Retina (tissue), 1 donor: ENCODE results near the gene ART3.

Experiments used
- DNase-seq: peaks from one replicate; pipeline ENCODE4 v3.0.0-alpha.2; 2016

The ART3 gene

DNA sequence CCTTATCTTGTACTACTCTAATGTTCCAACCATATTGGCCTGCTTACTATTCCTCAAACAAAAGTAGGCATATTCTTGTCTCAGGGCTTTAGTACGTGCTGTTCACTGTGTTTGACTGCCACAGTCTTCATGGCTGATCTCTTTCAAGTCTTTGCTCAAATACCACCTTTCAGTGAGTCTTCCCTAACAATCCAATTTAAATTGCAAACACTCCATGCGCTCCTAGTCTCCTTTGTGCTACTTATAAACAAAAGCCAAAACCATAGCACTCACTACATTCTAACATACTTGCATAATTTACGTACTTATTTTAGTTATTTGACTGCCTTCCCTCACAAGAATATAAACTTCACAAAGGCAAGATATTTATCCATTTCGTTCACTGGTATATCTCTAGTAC, 1.7 kb upstream of the ART3 start:
- DNase-seq: no peak

DNA sequence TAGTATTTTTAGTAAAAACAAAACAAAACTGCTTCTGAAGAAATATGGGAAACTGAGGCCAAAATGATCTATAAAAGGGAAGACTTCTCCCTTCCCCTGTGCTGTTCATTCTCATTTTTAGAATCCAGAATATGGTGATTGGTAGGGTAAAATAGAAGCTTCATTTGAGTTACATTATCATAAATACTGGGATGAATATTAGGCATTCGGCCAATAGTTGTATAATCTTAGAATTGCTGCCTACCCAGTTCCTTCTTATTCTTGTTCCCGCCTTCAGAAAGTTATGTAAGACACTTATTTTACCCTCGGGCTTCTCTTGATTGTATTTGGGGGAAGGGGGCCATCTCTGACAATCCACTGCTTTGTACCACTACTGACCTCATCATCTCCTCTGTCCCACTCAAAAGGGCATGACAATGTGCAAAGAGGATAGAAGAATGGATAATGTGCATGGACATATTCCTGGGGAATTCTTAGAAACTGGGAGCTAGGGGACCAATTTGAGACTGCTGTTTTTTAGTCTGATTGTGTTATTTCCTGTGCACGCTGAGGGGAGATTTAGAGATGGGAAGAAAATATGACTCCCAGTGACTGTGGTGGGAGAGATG, 588 bp downstream of the ART3 start:
- DNase-seq: no peak

DNA sequence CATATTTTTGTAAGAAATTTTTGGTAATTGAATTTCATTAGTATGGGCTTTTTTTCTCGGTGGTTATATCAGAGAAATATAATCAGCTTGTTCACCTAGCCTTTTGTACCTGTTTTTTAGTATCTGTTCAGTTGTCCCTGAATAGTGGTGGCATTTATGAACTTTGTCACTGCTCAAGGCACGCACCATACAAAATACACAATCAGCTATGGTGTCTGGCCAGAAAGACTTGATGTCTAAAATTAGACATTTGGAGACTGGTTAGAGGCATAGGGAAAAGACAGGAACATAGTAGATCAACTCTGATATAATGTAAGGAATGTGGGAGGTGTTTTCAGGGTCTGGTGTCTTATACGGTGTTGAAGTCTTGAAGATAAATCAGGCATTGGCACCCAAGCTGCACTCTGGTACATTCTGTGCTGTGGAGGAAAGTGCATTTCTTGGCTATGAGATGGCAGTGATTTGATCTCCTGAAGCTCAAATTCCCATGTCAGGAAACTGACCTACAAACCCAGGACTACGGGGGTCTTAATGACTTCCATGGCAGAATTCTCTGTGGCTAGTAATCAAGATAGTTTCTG, 3.6 kb downstream of the ART3 start:
- DNase-seq: no peak

DNA sequence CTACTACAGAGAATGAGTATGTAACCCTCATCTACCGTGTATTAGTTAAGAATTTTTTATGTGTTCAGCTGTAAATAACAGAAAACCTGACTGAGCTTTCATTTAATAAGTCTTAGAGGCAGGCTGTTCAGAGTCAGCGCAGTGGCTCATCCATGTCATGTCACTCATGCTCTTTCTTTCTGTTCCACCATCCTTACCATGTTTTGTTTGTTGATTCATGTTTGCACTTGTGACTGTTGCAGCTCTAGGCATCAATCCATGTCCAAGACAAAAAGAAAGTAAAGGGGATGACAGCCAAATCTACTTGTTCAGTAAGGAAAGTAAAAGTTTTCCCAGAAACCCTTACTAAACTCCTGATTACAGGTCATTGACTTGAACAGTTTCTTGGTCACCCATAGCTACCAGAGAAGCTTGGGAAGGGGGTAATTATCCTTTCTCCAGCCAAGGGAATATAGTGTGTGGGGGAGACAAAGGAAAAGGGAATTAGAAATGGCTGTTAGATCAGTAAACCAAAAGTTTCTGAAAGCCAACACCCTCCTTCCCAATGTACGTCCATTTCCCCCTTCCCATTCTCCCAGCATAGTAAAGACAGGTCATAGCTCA, 9.0 kb downstream of the ART3 start:
- no peak for DNase-seq

DNA sequence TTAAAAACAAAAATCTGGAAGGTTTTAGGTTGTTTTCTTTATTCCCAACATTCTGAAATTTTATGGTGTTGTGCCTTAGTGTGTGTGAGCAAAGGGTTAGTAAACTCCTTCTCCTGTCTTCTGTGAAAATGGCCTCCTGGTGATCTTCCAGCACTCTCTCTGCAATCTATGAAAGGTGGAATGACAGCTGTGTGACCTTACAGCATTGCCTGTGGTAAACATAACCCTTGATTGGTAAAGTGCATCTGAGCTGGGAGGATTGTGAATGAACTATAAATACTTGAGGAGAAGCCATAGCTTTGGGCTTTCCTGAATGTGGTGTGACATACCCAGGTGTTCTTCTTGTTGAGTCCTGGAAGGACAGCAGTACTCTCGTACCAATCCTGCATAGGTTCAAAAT, 10.0 kb downstream of the ART3 start:
- no peak for DNase-seq

DNA sequence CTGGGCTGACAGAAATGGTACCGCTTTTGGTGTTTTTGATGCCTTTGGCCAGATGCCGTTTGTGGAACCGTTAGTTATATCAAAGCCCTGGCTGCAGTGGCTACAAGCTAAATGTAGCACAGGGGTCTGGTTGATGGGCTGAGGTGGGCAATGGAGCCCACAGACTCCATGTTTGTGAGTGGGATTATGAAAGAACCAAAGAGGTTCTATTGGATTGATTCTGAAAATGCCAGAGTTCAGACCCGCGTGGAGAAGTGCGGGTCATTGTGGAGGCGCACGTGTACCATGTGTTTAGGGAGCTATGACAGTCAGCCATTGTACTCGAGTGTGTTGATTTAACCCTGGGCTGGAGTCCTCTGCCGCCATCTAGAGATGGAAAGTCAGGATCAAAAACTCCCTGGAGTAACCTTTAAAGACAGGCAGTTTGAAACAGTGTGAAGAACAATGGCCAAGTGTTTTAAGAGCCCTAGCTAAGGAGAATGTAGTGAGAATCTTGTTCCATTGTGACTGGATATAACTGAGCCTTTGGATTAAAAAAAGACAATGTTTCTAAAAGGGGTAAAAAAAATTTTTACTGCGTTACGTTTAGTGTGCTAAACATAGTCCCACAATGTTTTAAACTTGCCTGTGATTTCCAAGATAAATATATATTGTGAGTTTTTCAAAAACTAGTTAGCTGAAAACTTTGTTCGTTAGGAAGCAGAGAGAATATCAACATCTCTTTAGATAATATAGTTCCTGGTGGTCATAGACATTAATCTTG, 12.7 kb downstream of the ART3 start:
- peak; percentile 70 for DNase-seq

DNA sequence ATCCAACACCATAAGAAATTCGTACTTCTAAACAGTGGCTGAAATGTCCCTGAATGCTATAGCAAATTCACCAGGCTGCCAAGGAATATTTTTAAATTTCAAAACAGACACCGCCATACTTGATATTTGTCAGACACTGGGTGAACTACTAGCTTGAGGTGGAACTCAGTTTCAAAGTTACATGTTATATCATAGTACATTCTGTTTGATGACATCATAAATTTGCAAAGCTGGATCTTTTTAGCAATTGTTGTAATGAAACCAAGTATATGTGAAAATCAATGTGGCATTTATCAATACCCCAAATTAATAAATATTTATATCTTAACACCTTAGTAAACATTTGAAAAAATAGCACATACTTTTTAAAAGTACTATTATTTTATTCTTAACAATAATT, 14.2 kb downstream of the ART3 start:
- no peak for DNase-seq

DNA sequence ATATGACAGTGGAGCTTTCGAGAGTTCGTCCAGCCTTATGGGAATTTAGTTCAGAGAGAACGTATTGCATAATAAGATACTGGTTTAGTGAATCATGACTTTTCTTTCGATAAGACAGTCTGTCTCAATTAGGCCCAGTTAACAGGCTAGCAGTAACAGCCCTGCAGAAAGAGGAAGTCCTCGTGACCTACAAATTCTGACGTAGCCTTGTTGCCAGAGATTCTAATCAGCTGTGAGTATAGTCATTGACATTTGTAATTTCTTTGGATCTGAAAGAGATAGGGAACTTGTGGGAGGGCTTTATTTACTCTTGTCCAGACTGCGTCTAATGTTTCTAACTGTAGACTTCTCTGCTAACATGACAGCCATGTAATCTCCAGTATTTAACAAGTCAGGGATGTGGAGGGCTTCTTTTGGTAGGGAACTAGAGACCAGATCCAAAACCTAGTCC, 15.8 kb downstream of the ART3 start:
- no peak for DNase-seq

DNA sequence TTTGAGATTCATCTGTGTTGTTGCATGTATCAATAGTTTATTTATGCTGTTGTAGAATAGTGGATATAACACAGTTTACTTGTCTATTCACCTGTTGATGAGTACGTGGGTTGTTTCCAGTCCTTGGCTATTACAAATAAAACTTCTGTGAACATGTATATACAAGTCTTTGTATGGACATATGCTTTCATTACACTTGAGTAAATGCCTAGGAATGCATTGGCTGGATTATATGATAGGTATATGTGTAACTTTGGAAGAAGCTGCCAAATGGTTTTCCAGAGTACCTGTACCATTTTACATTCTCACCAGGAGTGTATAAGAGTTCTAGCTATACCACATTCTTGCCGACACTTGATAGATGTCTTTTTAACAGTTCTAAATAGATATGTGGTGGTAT, 16.5 kb downstream of the ART3 start:
- DNase-seq: no peak

DNA sequence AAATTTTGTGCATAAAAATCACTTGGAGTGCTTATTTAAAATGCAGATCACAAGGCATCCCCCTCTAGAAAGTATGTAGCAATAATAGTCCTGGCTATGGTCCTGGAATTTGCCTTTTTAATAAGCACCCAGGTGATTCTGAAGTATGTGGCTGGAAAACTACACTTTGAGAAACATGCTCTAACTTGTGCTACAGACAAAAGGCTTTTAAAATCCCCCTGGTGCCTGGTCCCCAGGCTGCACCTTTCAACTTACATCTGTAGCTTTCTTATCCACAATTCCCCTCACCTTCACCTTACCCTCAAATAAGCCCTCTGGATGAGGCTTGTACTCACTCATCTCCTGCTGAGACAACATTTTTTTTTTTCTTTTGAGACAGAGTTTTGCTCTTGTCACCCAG, 21.1 kb downstream of the ART3 start:
- DNase-seq: no peak

DNA sequence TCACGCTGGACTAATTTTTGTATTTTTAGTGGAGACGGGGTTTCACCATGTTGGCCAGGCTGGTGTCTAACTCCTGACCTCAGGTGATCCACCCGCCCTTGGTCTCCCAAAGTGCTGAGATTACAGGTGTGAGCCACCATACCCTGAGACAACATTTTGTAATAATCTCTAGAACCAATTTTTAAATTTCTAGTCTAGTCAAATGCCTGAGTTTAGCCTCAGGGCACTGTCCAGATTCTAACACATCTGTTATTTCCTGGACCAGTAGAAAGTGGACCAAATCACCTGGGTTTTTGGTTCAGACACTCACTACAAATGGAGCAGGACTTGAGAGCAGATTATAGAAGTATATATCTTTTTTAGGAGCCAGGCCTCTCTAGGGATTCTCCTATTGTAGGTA, 21.6 kb downstream of the ART3 start:
- no peak for DNase-seq

DNA sequence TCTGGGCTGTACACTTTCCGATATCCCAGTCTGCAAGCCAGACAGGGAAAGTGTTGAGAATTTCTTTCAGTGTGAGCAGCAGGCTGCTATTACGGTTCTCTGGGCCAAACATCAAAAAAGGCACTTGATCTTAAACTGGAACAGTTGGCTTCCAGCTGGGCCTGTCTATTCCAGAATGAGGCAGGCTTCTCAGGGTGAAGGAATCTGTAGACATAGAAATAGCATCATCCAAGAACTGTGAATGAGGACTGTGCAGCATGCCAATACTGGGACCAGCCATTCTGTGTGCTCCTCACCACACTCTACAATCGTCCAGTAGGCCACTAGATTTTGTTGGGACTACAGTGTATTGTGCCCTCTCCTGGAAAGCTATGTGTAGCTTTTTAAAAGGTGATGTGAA, 31.1 kb downstream of the ART3 start:
- no peak for DNase-seq

DNA sequence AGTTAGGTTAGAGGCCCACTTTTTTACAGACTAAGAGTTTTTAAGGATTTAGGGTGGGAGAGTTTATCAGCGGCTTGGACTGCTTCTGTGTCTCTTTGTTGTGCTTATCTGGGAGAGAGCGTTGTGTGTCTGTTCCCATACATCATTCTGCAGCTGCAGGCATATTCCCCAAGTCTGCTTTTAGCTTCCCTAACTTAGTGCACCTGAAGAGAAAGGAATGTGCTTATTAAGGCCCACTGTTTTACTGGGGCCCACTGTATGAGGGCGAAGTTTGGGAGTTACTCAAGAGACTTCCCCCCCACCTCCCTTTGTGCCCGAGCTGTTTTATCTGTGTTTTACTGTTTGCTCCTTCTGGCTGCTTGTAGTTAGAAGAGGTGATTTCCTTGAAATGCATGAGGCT, 31.9 kb downstream of the ART3 start:
- DNase-seq: no peak

DNA sequence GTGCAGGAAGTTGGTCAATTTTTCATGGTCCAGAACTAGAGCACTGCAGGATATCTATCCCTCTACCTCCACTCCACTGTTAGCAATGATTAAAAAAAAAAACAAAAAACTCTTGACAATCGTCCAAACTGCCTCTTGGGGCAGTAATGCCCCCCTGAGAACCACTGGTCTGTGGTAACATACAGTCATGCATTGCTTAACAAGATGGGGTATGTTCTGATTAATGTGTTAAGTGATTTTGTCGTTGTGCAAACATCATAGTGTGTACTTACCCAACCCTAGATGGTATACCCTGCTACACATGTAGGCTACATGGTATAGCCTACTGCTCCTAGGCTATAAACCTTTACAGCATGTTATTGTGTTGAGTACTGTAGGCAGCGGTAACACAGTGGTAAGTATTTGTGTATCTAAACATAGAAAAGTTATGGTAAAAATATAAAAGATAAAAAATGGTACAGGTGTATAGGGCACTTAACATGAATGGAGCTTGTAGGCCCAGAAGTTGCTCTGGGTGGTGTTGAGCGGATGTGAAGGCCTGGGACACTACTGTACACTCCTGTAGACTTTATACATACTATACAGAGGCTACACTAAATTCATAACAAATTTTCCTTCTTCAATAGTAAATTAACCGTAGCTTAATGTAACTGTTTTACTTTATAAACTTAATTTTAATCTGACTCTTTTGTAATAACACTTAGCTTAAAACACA, 34.1 kb downstream of the ART3 start:
- DNase-seq: no peak

DNA sequence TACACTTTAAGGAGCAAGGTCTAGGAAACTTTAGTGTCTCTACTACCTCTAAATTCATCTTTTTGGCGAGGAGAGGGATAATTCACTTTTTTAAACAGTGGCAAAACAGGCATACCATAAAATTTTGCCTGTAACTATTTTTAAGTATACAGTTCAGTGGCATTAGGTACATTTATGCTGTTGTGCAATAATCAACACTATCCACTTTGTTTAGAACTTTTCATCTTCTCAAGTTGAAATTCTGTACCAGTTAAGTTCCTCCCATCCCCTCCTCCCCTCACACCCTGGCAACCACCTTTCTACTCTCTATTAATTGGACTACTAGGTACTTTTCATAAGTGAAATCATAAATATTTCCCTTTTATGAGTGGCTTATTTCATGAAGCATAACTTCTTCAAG, 42.3 kb downstream of the ART3 start:
- no peak for DNase-seq

DNA sequence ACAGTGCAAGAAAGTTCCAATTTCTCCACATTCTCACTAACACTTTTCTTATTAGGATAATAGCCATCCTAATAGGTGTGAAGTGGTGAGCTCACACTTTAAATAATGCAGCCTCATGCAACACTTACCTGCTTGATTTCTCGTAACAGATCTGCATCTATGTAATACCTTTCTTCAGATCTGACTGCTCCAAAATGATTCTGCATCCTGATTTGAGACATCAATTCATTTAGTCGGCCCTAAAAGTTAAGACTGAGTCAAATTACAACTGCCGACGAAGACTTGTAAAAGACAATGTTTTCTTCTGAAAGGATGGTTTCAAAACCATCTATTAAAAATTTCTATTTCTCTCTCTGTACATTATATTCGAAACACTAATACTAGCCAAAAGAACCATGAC, 43.0 kb downstream of the ART3 start:
- no peak for DNase-seq

DNA sequence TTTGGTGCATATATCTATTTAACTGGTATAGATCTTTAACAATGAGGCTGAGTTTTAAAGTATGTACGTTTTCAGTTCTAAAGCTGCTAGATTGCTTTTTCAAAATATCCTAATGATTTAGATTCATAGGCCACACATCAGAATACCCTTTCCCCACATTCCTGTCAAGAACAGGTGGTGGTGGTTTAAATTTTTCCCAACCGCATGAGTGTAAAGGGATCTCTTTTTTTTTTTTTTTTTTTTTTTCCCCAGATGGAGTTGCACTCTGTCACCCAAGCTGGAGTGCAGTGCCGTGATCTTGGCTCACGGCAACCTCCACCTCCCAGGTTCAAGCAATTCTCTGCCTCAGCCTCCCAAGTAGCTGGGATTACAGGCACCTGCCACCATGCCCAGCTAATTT, 45.7 kb downstream of the ART3 start:
- DNase-seq: no peak

DNA sequence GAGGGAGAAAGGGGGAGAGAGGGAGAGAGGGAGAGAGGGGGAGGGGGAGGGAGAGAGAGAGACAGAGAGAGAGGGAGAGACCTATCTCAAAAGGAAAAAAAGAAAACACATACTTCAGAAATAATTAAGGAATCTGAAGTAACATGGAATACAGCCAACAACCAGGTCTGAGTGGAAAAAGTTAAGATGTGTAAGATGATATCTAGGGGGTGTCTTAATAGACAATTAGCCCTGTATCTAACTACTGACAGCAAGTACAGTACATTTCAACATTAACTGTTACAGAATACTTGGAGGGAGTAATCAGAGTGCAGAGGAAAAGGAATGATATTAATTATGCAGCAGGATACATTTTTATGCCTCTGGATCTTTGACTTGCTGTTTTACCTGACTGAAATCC, 51.3 kb downstream of the ART3 start:
- no peak for DNase-seq

DNA sequence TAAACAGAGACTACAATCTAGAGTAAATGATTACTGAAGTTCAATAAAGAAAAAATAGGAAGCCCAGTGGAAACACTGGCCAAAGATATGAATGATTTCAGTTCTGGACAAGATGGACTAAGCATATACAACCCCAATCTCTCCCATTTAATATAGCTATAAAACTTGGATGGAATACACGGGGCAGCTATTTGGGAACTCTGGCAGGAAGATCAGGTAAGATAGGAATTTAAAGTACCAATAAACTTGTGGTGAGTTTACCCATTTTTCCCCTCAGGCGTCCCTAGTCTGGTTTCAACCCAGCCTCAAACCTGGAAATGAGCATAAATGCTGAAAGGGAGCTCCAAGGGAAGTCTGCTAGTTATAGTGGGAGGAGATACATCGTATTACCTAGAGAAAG, 53.2 kb downstream of the ART3 start:
- no peak for DNase-seq

DNA sequence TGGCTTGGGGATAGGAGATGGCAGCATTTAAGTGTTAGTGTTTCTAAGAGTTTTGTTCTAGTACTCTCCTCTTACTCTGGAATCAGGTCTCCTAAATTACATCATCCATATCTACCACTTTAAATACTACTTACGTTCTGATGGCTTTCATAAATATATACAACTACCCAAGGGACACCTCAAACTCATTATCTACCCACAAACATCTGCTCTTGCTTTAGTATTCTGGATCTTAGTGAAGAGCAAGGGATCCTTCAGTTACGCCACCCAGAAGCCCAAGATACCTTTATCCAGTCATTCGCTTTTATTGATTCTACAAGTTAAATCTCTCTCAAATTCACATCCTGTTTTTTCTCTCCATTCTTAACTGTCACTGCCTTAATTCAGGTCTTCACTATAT, 66.7 kb downstream of the ART3 start:
- no peak for DNase-seq

DNA sequence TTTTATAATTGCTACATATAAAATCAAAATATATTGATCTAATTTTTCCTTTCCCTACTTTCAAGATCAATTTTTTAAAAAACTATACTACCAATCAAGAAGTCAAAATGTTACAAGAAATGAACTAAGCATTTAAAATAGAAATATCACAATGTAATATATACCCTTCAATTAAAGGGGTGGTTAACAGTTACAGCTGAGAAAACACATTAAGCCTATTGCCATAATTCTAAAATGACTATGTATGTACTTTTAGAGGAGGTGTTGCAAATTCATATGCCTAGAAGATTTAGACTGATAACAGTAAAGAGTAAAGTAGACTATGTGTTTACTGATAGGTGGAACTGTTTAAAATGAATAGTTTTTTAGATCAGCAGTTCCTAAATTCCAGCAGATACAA, 70.0 kb downstream of the ART3 start:
- DNase-seq: no peak

DNA sequence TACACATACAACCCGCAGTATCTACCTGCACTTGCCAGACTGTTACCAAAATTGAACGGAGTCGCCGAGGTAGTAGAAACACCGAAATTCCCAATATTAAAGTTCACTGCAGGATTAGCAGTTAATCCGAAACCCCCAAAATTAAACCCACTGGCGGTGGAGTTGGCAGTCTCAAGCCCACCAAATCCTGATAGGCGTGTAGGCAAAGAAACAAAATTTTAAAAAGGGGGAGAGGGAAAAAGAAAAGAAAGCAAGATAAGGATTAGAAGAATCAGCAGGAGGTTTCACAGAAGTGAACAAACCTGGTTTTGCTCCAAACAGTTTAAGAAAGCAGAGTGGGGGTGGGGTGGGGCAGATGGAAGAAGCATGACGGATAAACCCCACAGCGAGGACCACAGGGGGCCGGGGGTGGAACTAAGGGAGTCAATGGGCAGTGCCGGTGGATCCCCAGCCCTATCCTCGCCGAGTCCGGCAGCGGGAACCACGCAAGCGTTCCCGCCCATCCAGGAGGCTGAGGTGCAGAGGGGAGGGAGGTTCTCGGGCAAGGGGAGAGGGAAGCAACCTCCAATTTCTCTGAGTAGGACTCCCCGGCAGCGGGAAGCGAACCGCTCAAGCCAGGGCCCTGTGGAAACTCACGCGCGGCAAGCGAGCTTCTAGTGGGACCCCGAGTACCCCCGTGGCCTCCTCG, 73.1 kb downstream of the ART3 start:
- DNase-seq: no peak
